HepG2 (cell line): Measurements from ENCODE around the gene AUTS2. TPM values are rescaled to one million over a fixed set of nuclear protein-coding genes. Genes with fewer than 3 reads are reported as not detected.

ENCODE experiments used
- ATAC-seq: fragments of 200-7000 bp; cut with Tn5 transposase; 3 replicates; pipeline ENCODE4 v1.9.1; 2020; ENCODE audit warnings: mild to moderate bottlenecking, moderate library complexity
- BruUV-seq: library from RNA; stranded (reverse); fragments of 400-500 nt; replicated peaks from 2 replicates; lab custom pipeline; 2021; lab: Mats Ljungman, UMichigan
- CTCF ChIA-PET: fragments of 300-600 bp; formaldehyde crosslinking; extraction: SDS; loops from one replicate; lab custom pipeline; 2021; ENCODE audit warnings: low total read pairs, inconsistent platforms, low intra/inter-chr PET ratio; lab: Yijun Ruan, JAX
- POLR2A ChIA-PET: fragments of 350-600 bp; sonication (Branson Sonifier 250); formaldehyde crosslinking; loops from one replicate; lab custom pipeline; 2020; ENCODE audit warnings: antibody characterized with exemption, inconsistent platforms; lab: Yijun Ruan, JAX
- DNase-seq: peaks from one replicate; pipeline ENCODE4 v3.0.0-alpha.2; 2015; ENCODE audit warnings: low spot score
- FAIRE-seq: peaks from 3 replicates; lab custom pipeline; 2011; peaks lifted over from hg19 to GRCh38; lab: Jason Lieb, UNC
- H2AFZ ChIP-seq: one replicate; pipeline ENCODE4 v1.6.1; 2011; ENCODE audit warnings: low read length, inconsistent platforms
- H3K27ac ChIP-seq: fragments of 300-600 bp; 3 replicates; pipeline ENCODE4 v1.8.0; 2011; ENCODE audit warnings: mixed run types, mild to moderate bottlenecking, mixed read lengths, low read length, inconsistent platforms; ENCODE audit not compliant: insufficient read depth; ENCODE audit errors: extremely low read length
- H3K27me3 ChIP-seq, 2 experiments: fragments of 200-600 bp in 1 of 2; 2 replicates in 1 of 2; 3 replicates in 1 of 2; pipeline versions ENCODE4 v1.6.0 to v1.8.0; 2011; ENCODE audit warnings: low read length in 2 of 2, mild to moderate bottlenecking in 2 of 2, moderate library complexity in 2 of 2, inconsistent platforms in 1 of 2; ENCODE audit not compliant: insufficient read depth in 2 of 2, control insufficient read depth in 1 of 2
- H3K36me3 ChIP-seq, 2 experiments: fragments of 200-600 bp in 1 of 2; replicated peaks in 1 of 2; 2 replicates in 1 of 2; 3 replicates in 1 of 2; pipeline versions ENCODE4 v1.5.1 to v1.8.0; 2011; ENCODE audit warnings: low read length in 2 of 2, inconsistent platforms in 1 of 2; ENCODE audit not compliant: insufficient read depth in 2 of 2, control insufficient read depth in 1 of 2
- H3K4me1 ChIP-seq: 2 replicates; pipeline ENCODE4 v1.5.1; 2012; ENCODE audit warnings: low read length, inconsistent platforms; ENCODE audit not compliant: insufficient read depth
- H3K4me2 ChIP-seq: 2 replicates; pipeline ENCODE4 v1.6.0; 2011; ENCODE audit warnings: low read depth, low read length, inconsistent platforms
- H3K4me3 ChIP-seq, 3 experiments: fragments of 200-600 bp in 1 of 3; sonication (generic), shearing (Covaris generic) in 1 of 3; replicated peaks in 1 of 3; 2 replicates each; pipeline ENCODE4 v1.5.1; 2011 to 2016; ENCODE audit warnings: low read length in 3 of 3, inconsistent platforms in 2 of 3, low read depth in 2 of 3, mild to moderate bottlenecking in 2 of 3, control low read depth in 1 of 3, mixed read lengths in 1 of 3; ENCODE audit not compliant: insufficient read depth in 1 of 3
- H3K79me2 ChIP-seq: one replicate; pipeline ENCODE4 v1.6.1; 2011; ENCODE audit warnings: low read length, inconsistent platforms; ENCODE audit not compliant: insufficient read depth
- H3K9ac ChIP-seq: 2 replicates; pipeline ENCODE4 v1.6.0; 2011; ENCODE audit warnings: mild to moderate bottlenecking, low read depth, low read length, inconsistent platforms; ENCODE audit not compliant: insufficient read depth
- H3K9me3 ChIP-seq: 2 replicates; pipeline ENCODE4 v1.5.1; 2012; ENCODE audit warnings: mild to moderate bottlenecking, low read length
- H4K20me1 ChIP-seq: 2 replicates; pipeline ENCODE4 v1.6.0; 2011; ENCODE audit warnings: inconsistent platforms, mild to moderate bottlenecking, low read length, moderate library complexity; ENCODE audit not compliant: insufficient read depth
- AHDC1 ChIP-seq: sonication (generic); formaldehyde crosslinking; IDR thresholded peaks from 2 replicates; pipeline ENCODE4 v1.5.1; 2020; ENCODE audit warnings: mild to moderate bottlenecking, missing genetic modification reagents, borderline replicate concordance
- BRD4 ChIP-seq: sonication (generic); formaldehyde crosslinking; IDR thresholded peaks from 2 replicates; pipeline ENCODE4 v1.4.0; 2020; ENCODE audit warnings: missing genetic modification reagents
- MLLT10 ChIP-seq: sonication (generic); formaldehyde crosslinking; IDR thresholded peaks from 2 replicates; pipeline ENCODE4 v1.4.0; 2020; ENCODE audit warnings: missing genetic modification reagents
- ZNF883 ChIP-seq: sonication (generic); formaldehyde crosslinking; IDR thresholded peaks from 2 replicates; pipeline ENCODE4 v1.5.1; 2020; ENCODE audit warnings: mild to moderate bottlenecking, missing genetic modification reagents; ENCODE audit errors: not compliant biosample characterization
- WGBS: methylation state at CpG from one replicate; pipeline ENCODE4 v1.1.6; 2017; ENCODE audit warnings: low lambda C conversion rate; 5-methylcytosine and 5-hydroxymethylcytosine counted together
- in situ Hi-C: cut with HindIII; loops from 2 replicates; pipeline ENCODE4 v1.10.0; 2017; ENCODE audit warnings: low pct_unique_long_range_greater_than_20kb; ENCODE audit not compliant: extremely low pct_ligation_motif_present
- intact Hi-C: fragments of 100-400 bp; cut with micrococcal nuclease; formaldehyde crosslinking; loops from one replicate; pipeline ENCODE4 v1.10.0; 2022; ENCODE audit not compliant: unreplicated experiment
- polyA plus RNA-seq, 8 experiments: library from polyadenylated mRNA; depleted of rRNA in 3 of 8; stranded (reverse) in 7 of 8; unstranded in 1 of 8; fragments of >200 nt; fragmentation: Illumina TruSeq in 4 of 8; extraction: Trizol in 4 of 8; gene quantifications; 2 replicates each; pipeline versions ENCODE4 v1.2.1 to v1.2.3, GENCODE V29; 2011 to 2016; ENCODE audit warnings: low read depth in 4 of 8, missing spikeins in 1 of 8, mixed read lengths in 1 of 8; ENCODE audit not compliant: insufficient read depth in 1 of 8
- total RNA-seq, 5 experiments: library from RNA; depleted of rRNA; stranded (reverse); fragments of >200 nt; fragmentation: Illumina TruSeq; extraction: Trizol; gene quantifications; 2 replicates each; pipeline ENCODE4 v1.2.3, GENCODE V29; 2016; ENCODE audit warnings: low read depth in 1 of 5
- TF ChIP-seq, protein P1 (sequence below): IDR thresholded peaks from 2 replicates; pipeline ENCODE4 v1.6.1; 2012; ENCODE audit warnings: low read length, improper control_type of control experiment
- TF ChIP-seq, protein P2 (sequence below): sonication (generic); formaldehyde crosslinking; conservative IDR thresholded peaks from 2 replicates; pipeline ENCODE4 v1.4.0; 2020; ENCODE audit warnings: missing genetic modification reagents
- TF ChIP-seq, protein P3 (sequence below): sonication (generic); formaldehyde crosslinking; IDR thresholded peaks from 2 replicates; pipeline ENCODE4 v1.5.0; 2020; ENCODE audit warnings: mild to moderate bottlenecking, missing genetic modification reagents, borderline replicate concordance

AUTS2 gene
- total and polyA plus RNA-seq, 2 of the 13 experiments (the other 11 are each of a cell fraction or from before 2014, with no cell fraction given) = 0.38 TPM; not detected in 1

GRCh38 chr7:70594170-70594569, 995.9 kb downstream of the AUTS2 start:
- Histone ChIP-seq H3K4me1 (no peaks in the 10 kb centered on the region), H3K9me3 (no peaks in the 10 kb centered on the region), H3K27me3 (peaks cover 0 to 22% of the 10 kb centered on the region in 2 experiments; a peak in 2 of 5 replicates), H4K20me1 (no peaks in the 10 kb centered on the region), H3K27ac (no peak overlapping the region), H3K9ac (no peak overlapping the region), H3K4me2 (no peak overlapping the region), H3K36me3 (no peaks in the 10 kb centered on the region), H2AFZ (no peak overlapping the region), H3K4me3 (no peak overlapping the region), H3K79me2 (no peaks in the 10 kb centered on the region)
- ChIA-PET CTCF (no interaction called here), POLR2A (no interaction called here)
- FAIRE-seq (no peak), DNase-seq (no peak), ATAC-seq (no peak)
- in situ Hi-C loops = no loop called here
- BruUV-seq = no TSS peak
- intact Hi-C loops = no loop called here
- 50% methylated on average over 4 of the region's 4 CpGs for WGBS
- TF ChIP-seq, protein P1, sequence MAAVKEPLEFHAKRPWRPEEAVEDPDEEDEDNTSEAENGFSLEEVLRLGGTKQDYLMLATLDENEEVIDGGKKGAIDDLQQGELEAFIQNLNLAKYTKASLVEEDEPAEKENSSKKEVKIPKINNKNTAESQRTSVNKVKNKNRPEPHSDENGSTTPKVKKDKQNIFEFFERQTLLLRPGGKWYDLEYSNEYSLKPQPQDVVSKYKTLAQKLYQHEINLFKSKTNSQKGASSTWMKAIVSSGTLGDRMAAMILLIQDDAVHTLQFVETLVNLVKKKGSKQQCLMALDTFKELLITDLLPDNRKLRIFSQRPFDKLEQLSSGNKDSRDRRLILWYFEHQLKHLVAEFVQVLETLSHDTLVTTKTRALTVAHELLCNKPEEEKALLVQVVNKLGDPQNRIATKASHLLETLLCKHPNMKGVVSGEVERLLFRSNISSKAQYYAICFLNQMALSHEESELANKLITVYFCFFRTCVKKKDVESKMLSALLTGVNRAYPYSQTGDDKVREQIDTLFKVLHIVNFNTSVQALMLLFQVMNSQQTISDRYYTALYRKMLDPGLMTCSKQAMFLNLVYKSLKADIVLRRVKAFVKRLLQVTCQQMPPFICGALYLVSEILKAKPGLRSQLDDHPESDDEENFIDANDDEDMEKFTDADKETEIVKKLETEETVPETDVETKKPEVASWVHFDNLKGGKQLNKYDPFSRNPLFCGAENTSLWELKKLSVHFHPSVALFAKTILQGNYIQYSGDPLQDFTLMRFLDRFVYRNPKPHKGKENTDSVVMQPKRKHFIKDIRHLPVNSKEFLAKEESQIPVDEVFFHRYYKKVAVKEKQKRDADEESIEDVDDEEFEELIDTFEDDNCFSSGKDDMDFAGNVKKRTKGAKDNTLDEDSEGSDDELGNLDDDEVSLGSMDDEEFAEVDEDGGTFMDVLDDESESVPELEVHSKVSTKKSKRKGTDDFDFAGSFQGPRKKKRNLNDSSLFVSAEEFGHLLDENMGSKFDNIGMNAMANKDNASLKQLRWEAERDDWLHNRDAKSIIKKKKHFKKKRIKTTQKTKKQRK = no peak
- TF ChIP-seq BRD4 = no peak
- TF ChIP-seq, protein P2, sequence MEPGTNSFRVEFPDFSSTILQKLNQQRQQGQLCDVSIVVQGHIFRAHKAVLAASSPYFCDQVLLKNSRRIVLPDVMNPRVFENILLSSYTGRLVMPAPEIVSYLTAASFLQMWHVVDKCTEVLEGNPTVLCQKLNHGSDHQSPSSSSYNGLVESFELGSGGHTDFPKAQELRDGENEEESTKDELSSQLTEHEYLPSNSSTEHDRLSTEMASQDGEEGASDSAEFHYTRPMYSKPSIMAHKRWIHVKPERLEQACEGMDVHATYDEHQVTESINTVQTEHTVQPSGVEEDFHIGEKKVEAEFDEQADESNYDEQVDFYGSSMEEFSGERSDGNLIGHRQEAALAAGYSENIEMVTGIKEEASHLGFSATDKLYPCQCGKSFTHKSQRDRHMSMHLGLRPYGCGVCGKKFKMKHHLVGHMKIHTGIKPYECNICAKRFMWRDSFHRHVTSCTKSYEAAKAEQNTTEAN (CRISPR knock-in tag) = no peak
- no peak for TF ChIP-seq MLLT10
- TF ChIP-seq AHDC1 = no peak
- TF ChIP-seq ZNF883 = no peak
- TF ChIP-seq, protein P3, sequence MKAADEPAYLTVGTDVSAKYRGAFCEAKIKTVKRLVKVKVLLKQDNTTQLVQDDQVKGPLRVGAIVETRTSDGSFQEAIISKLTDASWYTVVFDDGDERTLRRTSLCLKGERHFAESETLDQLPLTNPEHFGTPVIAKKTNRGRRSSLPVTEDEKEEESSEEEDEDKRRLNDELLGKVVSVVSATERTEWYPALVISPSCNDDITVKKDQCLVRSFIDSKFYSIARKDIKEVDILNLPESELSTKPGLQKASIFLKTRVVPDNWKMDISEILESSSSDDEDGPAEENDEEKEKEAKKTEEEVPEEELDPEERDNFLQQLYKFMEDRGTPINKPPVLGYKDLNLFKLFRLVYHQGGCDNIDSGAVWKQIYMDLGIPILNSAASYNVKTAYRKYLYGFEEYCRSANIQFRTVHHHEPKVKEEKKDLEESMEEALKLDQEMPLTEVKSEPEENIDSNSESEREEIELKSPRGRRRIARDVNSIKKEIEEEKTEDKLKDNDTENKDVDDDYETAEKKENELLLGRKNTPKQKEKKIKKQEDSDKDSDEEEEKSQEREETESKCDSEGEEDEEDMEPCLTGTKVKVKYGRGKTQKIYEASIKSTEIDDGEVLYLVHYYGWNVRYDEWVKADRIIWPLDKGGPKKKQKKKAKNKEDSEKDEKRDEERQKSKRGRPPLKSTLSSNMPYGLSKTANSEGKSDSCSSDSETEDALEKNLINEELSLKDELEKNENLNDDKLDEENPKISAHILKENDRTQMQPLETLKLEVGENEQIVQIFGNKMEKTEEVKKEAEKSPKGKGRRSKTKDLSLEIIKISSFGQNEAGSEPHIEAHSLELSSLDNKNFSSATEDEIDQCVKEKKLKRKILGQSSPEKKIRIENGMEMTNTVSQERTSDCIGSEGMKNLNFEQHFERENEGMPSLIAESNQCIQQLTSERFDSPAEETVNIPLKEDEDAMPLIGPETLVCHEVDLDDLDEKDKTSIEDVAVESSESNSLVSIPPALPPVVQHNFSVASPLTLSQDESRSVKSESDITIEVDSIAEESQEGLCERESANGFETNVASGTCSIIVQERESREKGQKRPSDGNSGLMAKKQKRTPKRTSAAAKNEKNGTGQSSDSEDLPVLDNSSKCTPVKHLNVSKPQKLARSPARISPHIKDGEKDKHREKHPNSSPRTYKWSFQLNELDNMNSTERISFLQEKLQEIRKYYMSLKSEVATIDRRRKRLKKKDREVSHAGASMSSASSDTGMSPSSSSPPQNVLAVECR (CRISPR knock-in tag) = no peak
